H7 (cell line): ENCODE data around the gene FAM120A. TPM values are rescaled to one million over a fixed set of nuclear protein-coding genes. Genes with fewer than 3 reads are reported as not detected.

Source experiments
- DNase-seq: peaks from one replicate; pipeline ENCODE4 v3.0.0; 2012
- H3K27me3 ChIP-seq: 2 replicates; pipeline ENCODE4 v1.6.0; 2011; ENCODE audit warnings: mild to moderate bottlenecking, low read length; ENCODE audit not compliant: control insufficient read depth, insufficient read depth
- H3K36me3 ChIP-seq: replicated peaks from 2 replicates; pipeline ENCODE4 v1.5.1; 2011; ENCODE audit warnings: low read length; ENCODE audit not compliant: control insufficient read depth, insufficient read depth
- H3K4me3 ChIP-seq: 2 replicates; pipeline ENCODE4 v1.5.1; 2011; ENCODE audit warnings: low read depth, mild to moderate bottlenecking, control low read depth, low read length, moderate library complexity; ENCODE audit not compliant: insufficient read depth
- total RNA-seq: library from RNA; depleted of rRNA; stranded (reverse); fragments of >200 nt; shearing (Covaris generic); gene quantifications from 2 replicates; pipeline ENCODE4 v1.2.3, GENCODE V29; 2014; rRNA removed

Gene FAM120A
- total RNA-seq, 1 experiment from 2014 or later, result 41.6 TPM

- Histone ChIP-seq H3K36me3 (no peaks in the 10 kb centered on the region), H3K27me3 (no peaks in the 10 kb centered on the region)
- no peak for DNase-seq
Observed at GRCh38 chr9:93614830-93615468, 163.5 kb downstream of the FAM120A start.

More at GRCh38 chr9:93614830-93615468, 163.5 kb downstream of the FAM120A start:
- H3K4me3 ChIP-seq, result no peak overlapping the region

Other genes starting within 250 kb of the FAM120A start
- 37.7 and 46.8 TPM in 2 replicates for gene FAM120AOS, start 1.9 kb downstream of the FAM120A start, total RNA-seq
- gene PHF2, start 124.9 kb downstream of the FAM120A start, total RNA-seq, result 10.3 and 10.6 TPM in 2 replicates